HEK293 (cell line): ENCODE results near the gene LRP1.

Experiments used
- CTCF ChIA-PET: fragments of 350-600 bp; formaldehyde crosslinking; extraction: SDS; loops from one replicate; lab custom pipeline; 2021; ENCODE audit warnings: antibody characterized with exemption; lab: Yijun Ruan, JAX
- POLR2A ChIA-PET: fragments of 300-600 bp; formaldehyde crosslinking; extraction: SDS; loops from one replicate; lab custom pipeline; 2020; ENCODE audit warnings: antibody characterized with exemption, inconsistent platforms; lab: Yijun Ruan, JAX
- H3K27ac ChIP-seq: fragments of 200-500 bp; sonication (Bioruptor generic); 2 replicates; pipeline ENCODE4 v1.5.1; 2014; ENCODE audit warnings: low read depth, low read length, control low read depth, inconsistent platforms; ENCODE audit errors: extremely low read depth
- H3K36me3 ChIP-seq, 2 experiments: fragments of 200-500 bp in 1 of 2; sonication (Bioruptor generic) in 1 of 2; 1 replicate in 1 of 2; 2 replicates in 1 of 2; pipeline ENCODE4 v1.5.1; 2014 to 2017; ENCODE audit warnings: inconsistent platforms in 2 of 2, low read length in 2 of 2; ENCODE audit not compliant: control insufficient read depth in 2 of 2, insufficient read depth in 1 of 2
- H3K4me1 ChIP-seq: fragments of 200-500 bp; sonication (Bioruptor generic); 2 replicates; pipeline ENCODE4 v1.5.1; 2014; ENCODE audit warnings: mild to moderate bottlenecking, low read length, inconsistent platforms; ENCODE audit not compliant: control insufficient read depth, insufficient read depth
- H3K4me3 ChIP-seq: 2 replicates; pipeline ENCODE4 v1.5.1; 2011; ENCODE audit warnings: low read depth, mild to moderate bottlenecking, control low read depth, low read length, moderate library complexity
- H3K9me3 ChIP-seq: fragments of 200-500 bp; sonication (Bioruptor generic); 2 replicates; pipeline ENCODE4 v1.5.1; 2014; ENCODE audit warnings: low read depth, low read length, inconsistent platforms; ENCODE audit not compliant: control insufficient read depth, insufficient read depth
- BCL11B ChIP-seq: fragments of 450-650 bp; formaldehyde crosslinking; IDR thresholded peaks from 2 replicates; pipeline ENCODE4 v1.5.1; 2016; ENCODE audit warnings: low read depth, missing biosample characterization, missing genetic modification characterization
- GLIS1 ChIP-seq: fragments of 450-650 bp; formaldehyde crosslinking; IDR thresholded peaks from 2 replicates; pipeline ENCODE4 v1.5.1; 2016; ENCODE audit warnings: missing biosample characterization, missing genetic modification characterization
- OSR2 ChIP-seq: fragments of 450-650 bp; formaldehyde crosslinking; IDR thresholded peaks from 2 replicates; pipeline ENCODE4 v1.5.1; 2016; ENCODE audit warnings: missing biosample characterization, missing genetic modification characterization
- PRDM10 ChIP-seq: fragments of 450-650 bp; formaldehyde crosslinking; IDR thresholded peaks from 2 replicates; pipeline ENCODE4 v1.5.1; 2016; ENCODE audit warnings: missing biosample characterization, missing genetic modification characterization
- SCRT2 ChIP-seq: fragments of 450-650 bp; formaldehyde crosslinking; IDR thresholded peaks from 2 replicates; pipeline ENCODE4 v1.5.1; 2016; ENCODE audit warnings: missing biosample characterization, missing genetic modification characterization
- SP7 ChIP-seq: fragments of 450-650 bp; formaldehyde crosslinking; IDR thresholded peaks from 2 replicates; pipeline ENCODE4 v1.5.1; 2016; ENCODE audit warnings: missing biosample characterization, missing genetic modification characterization
- WT1 ChIP-seq: fragments of 450-650 bp; formaldehyde crosslinking; IDR thresholded peaks from 2 replicates; pipeline ENCODE4 v1.5.1; 2016; ENCODE audit warnings: missing biosample characterization, missing genetic modification characterization
- ZBTB17 ChIP-seq: fragments of 450-650 bp; formaldehyde crosslinking; IDR thresholded peaks from 2 replicates; pipeline ENCODE4 v1.5.1; 2016; ENCODE audit warnings: missing biosample characterization, missing genetic modification characterization
- ZBTB48 ChIP-seq: fragments of 450-650 bp; formaldehyde crosslinking; IDR thresholded peaks from 2 replicates; pipeline ENCODE4 v1.5.1; 2016; ENCODE audit warnings: missing biosample characterization, missing genetic modification characterization
- ZBTB7A ChIP-seq: fragments of 450-650 bp; formaldehyde crosslinking; IDR thresholded peaks from 2 replicates; pipeline ENCODE4 v1.5.1; 2016; ENCODE audit warnings: low read depth, missing biosample characterization, missing genetic modification characterization
- ZIC2 ChIP-seq: fragments of 450-650 bp; formaldehyde crosslinking; IDR thresholded peaks from 2 replicates; pipeline ENCODE4 v1.5.1; 2016; ENCODE audit warnings: missing biosample characterization, missing genetic modification characterization
- ZNF10 ChIP-seq: fragments of 450-650 bp; formaldehyde crosslinking; IDR thresholded peaks from 2 replicates; pipeline ENCODE4 v1.5.1; 2017; ENCODE audit warnings: missing biosample characterization, missing genetic modification characterization
- ZNF211 ChIP-seq: fragments of 450-650 bp; formaldehyde crosslinking; IDR thresholded peaks from 2 replicates; pipeline ENCODE4 v1.5.1; 2016; ENCODE audit warnings: low read depth, missing biosample characterization, missing genetic modification characterization
- ZNF248 ChIP-seq: fragments of 450-650 bp; formaldehyde crosslinking; IDR thresholded peaks from 2 replicates; pipeline ENCODE4 v1.5.1; 2017; ENCODE audit warnings: missing biosample characterization, missing genetic modification characterization
- ZNF274 ChIP-seq, 2 experiments: fragments of 200-500 bp in 1 of 2; fragments of 450-650 bp in 1 of 2; sonication (Bioruptor generic) in 1 of 2; formaldehyde crosslinking in 1 of 2; IDR thresholded peaks; 2 replicates each; pipeline versions ENCODE4 v1.5.1 to v1.6.1; 2014 to 2016; ENCODE audit warnings: borderline replicate concordance in 1 of 2, inconsistent platforms in 1 of 2, low read length in 1 of 2, missing biosample characterization in 1 of 2, missing genetic modification characterization in 1 of 2
- ZNF354C ChIP-seq: fragments of 450-650 bp; formaldehyde crosslinking; IDR thresholded peaks from 2 replicates; pipeline ENCODE4 v1.5.1; 2016; ENCODE audit warnings: missing biosample characterization, missing genetic modification characterization, low read depth, borderline replicate concordance
- ZNF391 ChIP-seq: fragments of 450-650 bp; formaldehyde crosslinking; IDR thresholded peaks from 2 replicates; pipeline ENCODE4 v1.5.1; 2016; ENCODE audit warnings: low read depth, missing biosample characterization, missing genetic modification characterization, borderline replicate concordance
- ZNF423 ChIP-seq: fragments of 450-650 bp; formaldehyde crosslinking; IDR thresholded peaks from 2 replicates; pipeline ENCODE4 v1.5.1; 2016; ENCODE audit warnings: missing biosample characterization, missing genetic modification characterization
- ZNF48 ChIP-seq: fragments of 450-650 bp; formaldehyde crosslinking; IDR thresholded peaks from 2 replicates; pipeline ENCODE4 v1.5.1; 2016; ENCODE audit warnings: missing biosample characterization, missing genetic modification characterization
- ZNF585B ChIP-seq: fragments of 450-650 bp; formaldehyde crosslinking; IDR thresholded peaks from 2 replicates; pipeline ENCODE4 v1.5.1; 2016; ENCODE audit warnings: missing biosample characterization, missing genetic modification characterization
- ZNF664 ChIP-seq: fragments of 450-650 bp; formaldehyde crosslinking; IDR thresholded peaks from 2 replicates; pipeline ENCODE4 v1.5.1; 2016; ENCODE audit warnings: missing biosample characterization, missing genetic modification characterization
- ZSCAN16 ChIP-seq: fragments of 450-650 bp; formaldehyde crosslinking; IDR thresholded peaks from 2 replicates; pipeline ENCODE4 v1.5.1; 2016; ENCODE audit warnings: missing biosample characterization, missing genetic modification characterization
- TF ChIP-seq, protein P1 (sequence below): fragments of 450-650 bp; formaldehyde crosslinking; IDR thresholded peaks from 2 replicates; pipeline ENCODE4 v1.5.1; 2016; ENCODE audit warnings: missing biosample characterization, missing genetic modification characterization

LRP1 gene

GRCh38 chr12:57258977-57259970, 131.0 kb downstream of the LRP1 start:
- CTCF ChIA-PET = interaction anchor here (1.2 to 8.8 kb wide), 4 partner anchors 15 to 199 kb away, joined by 5 to 151 read pairs (median 6); partner anchors contain the start of gene INHBE
- no peak overlapping the region for H3K4me3 ChIP-seq
- POLR2A ChIA-PET = interaction anchor here (1.1 kb wide), 1 partner anchor 193 kb away, joined by 4 read pairs; no protein-coding TSS in a partner anchor
- TF ChIP-seq, protein P1, sequence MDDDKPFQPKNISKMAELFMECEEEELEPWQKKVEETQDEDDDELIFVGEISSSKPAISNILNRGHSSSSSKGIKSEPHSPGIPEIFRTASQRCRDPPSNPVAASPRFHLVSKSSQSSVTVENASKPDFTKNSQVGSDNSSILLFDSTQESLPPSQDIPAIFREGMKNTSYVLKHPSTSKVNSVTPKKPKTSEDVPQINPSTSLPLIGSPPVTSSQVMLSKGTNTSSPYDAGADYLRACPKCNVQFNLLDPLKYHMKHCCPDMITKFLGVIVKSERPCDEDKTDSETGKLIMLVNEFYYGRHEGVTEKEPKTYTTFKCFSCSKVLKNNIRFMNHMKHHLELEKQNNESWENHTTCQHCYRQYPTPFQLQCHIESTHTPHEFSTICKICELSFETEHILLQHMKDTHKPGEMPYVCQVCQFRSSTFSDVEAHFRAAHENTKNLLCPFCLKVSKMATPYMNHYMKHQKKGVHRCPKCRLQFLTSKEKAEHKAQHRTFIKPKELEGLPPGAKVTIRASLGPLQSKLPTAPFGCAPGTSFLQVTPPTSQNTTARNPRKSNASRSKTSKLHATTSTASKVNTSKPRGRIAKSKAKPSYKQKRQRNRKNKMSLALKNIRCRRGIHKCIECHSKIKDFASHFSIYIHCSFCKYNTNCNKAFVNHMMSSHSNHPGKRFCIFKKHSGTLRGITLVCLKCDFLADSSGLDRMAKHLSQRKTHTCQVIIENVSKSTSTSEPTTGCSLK (tag by site-specific recombination) = no peak
- TF ChIP-seq ZNF48 (no peak), SCRT2 (tag by site-specific recombination) (no peak)
- peaks cover 13% of the 10 kb centered on the region; the same call in 1 of the 2 replicates for H3K4me1 ChIP-seq
- peaks cover 7 to 69% of the 10 kb centered on the region in 2 experiments for H3K36me3 ChIP-seq
- H3K27ac ChIP-seq = no peak overlapping the region
- H3K9me3 ChIP-seq = no peaks in the 10 kb centered on the region

DNA sequence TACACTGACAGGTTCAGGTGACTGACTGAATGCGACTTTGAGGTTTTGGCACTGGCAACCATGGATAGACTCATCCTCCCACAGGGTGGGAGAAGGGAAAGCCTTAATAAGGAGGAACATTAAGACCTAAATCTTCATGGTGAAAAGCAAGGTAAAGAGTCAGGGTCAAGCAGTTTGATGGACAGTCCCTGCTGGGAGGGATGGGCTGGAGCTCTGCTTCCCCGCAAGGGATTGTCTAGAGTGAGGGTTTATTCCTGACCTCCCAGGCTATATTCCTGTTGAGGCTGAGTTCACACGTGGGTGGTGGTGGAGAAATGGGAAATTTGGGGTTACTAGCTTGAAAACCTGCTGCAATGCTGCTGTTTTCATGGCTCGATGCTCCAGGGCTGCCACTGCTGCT, 132.1 kb downstream of the LRP1 start:
- H3K36me3 ChIP-seq = peaks cover 7 to 68% of the 10 kb centered on the region in 2 experiments
- H3K4me3 ChIP-seq = no peak overlapping the region
- no peak overlapping the region for H3K27ac ChIP-seq
- no peak for TF ChIP-seq ZNF211 (tag by site-specific recombination)
- no peak for TF ChIP-seq ZNF354C (tag by site-specific recombination)
- TF ChIP-seq ZNF274 (IDR thresholded peaks at IDR 0.05; ENCODE audit: low read length) = no peak
- no peak for TF ChIP-seq ZNF274 (tag by site-specific recombination; IDR thresholded peaks at IDR 0.05; ENCODE audit: borderline replicate concordance)
- no peak for TF ChIP-seq ZBTB7A (tag by site-specific recombination)
- TF ChIP-seq ZNF391 (tag by site-specific recombination) = no peak
- no peak for TF ChIP-seq ZNF248
- no peak for TF ChIP-seq ZNF423 (tag by site-specific recombination)
- TF ChIP-seq ZNF664 (tag by site-specific recombination) = no peak
- TF ChIP-seq BCL11B = no peak
- TF ChIP-seq ZNF585B (tag by site-specific recombination) = no peak
- TF ChIP-seq ZSCAN16 (tag by site-specific recombination) = no peak
- no peak for TF ChIP-seq ZBTB48 (tag by site-specific recombination)
- TF ChIP-seq, all 188 proteins: peak for 0
- no peaks in the 10 kb centered on the region for H3K9me3 ChIP-seq
- H3K4me1 ChIP-seq = peaks cover 13% of the 10 kb centered on the region; the same call in 1 of the 2 replicates
- ChIA-PET CTCF (interaction anchor here (0.7 to 8.8 kb wide), 6 partner anchors 9 to 198 kb away, joined by 3 to 151 read pairs (median 5); partner anchors contain the start of genes INHBE and STAC3), POLR2A (interaction anchor here (1.1 kb wide), 1 partner anchor 192 kb away, joined by 4 read pairs; no protein-coding TSS in a partner anchor)

DNA sequence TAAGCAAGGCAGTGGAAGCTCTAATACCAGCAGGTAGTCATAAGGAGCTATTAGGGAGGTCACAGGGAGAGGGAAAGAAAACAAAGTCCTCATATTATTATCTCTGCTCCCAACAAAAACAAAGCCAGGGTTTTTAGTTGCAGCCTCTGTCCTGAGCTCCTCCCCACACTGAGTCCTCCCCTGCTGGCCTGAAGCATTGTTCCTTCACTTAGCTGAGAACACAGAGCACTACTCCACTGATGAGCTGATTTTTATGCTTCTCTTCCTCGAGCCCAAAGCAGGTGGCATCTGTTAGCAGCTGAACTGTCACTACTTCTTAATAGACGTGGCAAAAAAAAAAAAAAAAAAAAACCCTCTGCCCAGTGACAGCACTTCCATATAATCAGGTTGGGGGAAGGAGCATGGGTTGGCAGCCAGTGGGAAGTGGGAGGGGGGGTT, 133.2 kb downstream of the LRP1 start:
- Histone ChIP-seq H3K9me3 (no peaks in the 10 kb centered on the region), H3K27ac (no peak overlapping the region), H3K4me3 (no peak overlapping the region), H3K36me3 (peaks cover 9 to 64% of the 10 kb centered on the region in 2 experiments), H3K4me1 (peaks cover 13% of the 10 kb centered on the region; the same call in 1 of the 2 replicates)
- ChIA-PET POLR2A (no interaction called here), CTCF (interaction anchor here (0.6 to 8.8 kb wide), 7 partner anchors 10 to 192 kb away, joined by 3 to 151 read pairs (median 4); partner anchors contain the start of gene INHBE)
- peak; percentile 91 for TF ChIP-seq GLIS1 (tag by site-specific recombination)
- TF ChIP-seq SP7 = peak; percentile 75; the same call in 1 of the 2 replicates
- TF ChIP-seq ZNF10 (tag by site-specific recombination) = no peak
- TF ChIP-seq OSR2 (tag by site-specific recombination) = peak; percentile 70
- TF ChIP-seq ZBTB17 (tag by site-specific recombination) = peak; percentile 50; the same call in 1 of the 2 replicates
- TF ChIP-seq WT1 (tag by site-specific recombination) = peak; percentile 89
- peak; percentile 59 for TF ChIP-seq ZIC2
- TF ChIP-seq PRDM10 (tag by site-specific recombination) = 0 out of 2 replicates have a peak, but pooled peaks have one; percentile 8
- no peak for TF ChIP-seq ZBTB7A (tag by site-specific recombination)
